ENCODE data around the gene DDB1. TPM values are rescaled to one million over a fixed set of nuclear protein-coding genes. Genes with fewer than 3 reads are reported as not detected.

DDB1 gene
- total RNA-seq, 1 donor from 2014 or later, result 195 TPM

Other genes with a start within 250 kb of the DDB1 start
- gene CD5, start 230.6 kb downstream of the DDB1 start, total RNA-seq, result 0.26 TPM
- gene VPS37C, start 171.7 kb downstream of the DDB1 start, total RNA-seq, result 21.5 TPM
- gene PGA3, start 129.6 kb downstream of the DDB1 start, total RNA-seq, result 47.2 TPM
- gene PGA4, start 110.8 kb downstream of the DDB1 start, total RNA-seq, result 20.6 TPM
- 2.6 TPM for gene PGA5, start 91.9 kb downstream of the DDB1 start, total RNA-seq
- 7.7 TPM for gene VWCE, start 37.8 kb downstream of the DDB1 start, total RNA-seq
- gene TKFC, start 123 bp upstream of the DDB1 start, total RNA-seq, result 21.2 TPM
- 34.4 TPM for gene CYB561A3, start 28.8 kb upstream of the DDB1 start, total RNA-seq
- gene TMEM138, start 29.3 kb upstream of the DDB1 start, total RNA-seq, result 68.2 TPM
- gene TMEM216, start 59.5 kb upstream of the DDB1 start, total RNA-seq, result 9.9 TPM
- gene CPSF7, start 96.9 kb upstream of the DDB1 start, total RNA-seq, result 73.0 TPM
- 40.2 TPM for gene SDHAF2, start 97.0 kb upstream of the DDB1 start, total RNA-seq
- gene LRRC10B, start 175.6 kb upstream of the DDB1 start, total RNA-seq, result 1.2 TPM
- 2.4 TPM for gene SYT7, start 248.0 kb upstream of the DDB1 start, total RNA-seq

All from mesenteric fat pad (tissue), 1 donor.